SW480 (cell line): ENCODE results near the gene SUPT5H.

Experiments used
- DNase-seq: peaks from one replicate; pipeline ENCODE4 v3.0.0-alpha.2; 2016; ENCODE audit warnings: low spot score

SUPT5H gene

DNA sequence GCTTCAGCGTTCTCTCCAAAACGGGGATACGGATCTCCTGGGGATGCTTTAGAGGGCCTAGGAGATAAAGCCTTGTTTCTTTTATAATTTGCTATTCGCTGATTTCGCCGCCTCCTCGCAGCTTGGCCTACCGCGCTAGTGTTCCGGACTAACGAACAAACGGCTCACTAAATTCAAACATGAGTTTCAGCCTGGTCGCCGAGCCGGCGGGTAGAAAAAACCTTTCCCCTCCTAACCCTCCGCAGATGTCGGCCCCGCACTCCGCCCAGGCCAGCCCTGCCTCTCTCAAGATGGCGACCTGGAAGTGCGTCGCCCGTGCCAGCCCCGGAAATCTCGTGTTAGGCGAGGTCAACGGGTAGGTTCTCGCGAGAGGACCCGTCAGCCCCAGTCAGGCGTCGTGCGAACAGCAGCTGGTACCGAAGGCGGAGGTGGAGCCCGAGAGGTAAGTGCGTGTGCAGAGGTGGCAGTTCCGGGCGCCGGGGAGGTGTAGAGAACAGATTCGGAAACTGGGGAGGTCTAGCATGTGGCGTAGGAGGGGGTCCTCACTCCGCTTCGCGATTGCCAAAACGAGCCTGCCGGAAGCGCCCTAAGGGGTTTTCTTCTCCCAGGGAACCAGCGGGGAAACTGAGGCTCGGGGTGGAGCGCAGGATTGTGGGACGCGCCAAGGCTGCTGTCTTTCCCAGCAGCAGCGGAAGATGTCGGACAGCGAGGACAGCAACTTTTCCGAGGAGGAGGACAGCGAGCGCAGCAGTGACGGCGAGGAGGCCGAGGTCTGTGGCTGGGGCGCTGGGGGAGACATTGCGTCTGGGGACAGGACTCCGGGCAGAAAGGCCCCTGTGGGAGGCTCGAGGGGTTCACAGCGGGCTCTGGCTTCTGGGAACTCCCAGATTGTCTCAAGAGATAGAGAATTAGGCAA, at the start of gene SUPT5H:
Gene SUPT5H, plus strand, starts transcription at position 387 of the 916 bp plus-strand sequence. Its CDS starts 309 bp downstream, at position 696.
- peak; percentile 99 for DNase-seq

DNA sequence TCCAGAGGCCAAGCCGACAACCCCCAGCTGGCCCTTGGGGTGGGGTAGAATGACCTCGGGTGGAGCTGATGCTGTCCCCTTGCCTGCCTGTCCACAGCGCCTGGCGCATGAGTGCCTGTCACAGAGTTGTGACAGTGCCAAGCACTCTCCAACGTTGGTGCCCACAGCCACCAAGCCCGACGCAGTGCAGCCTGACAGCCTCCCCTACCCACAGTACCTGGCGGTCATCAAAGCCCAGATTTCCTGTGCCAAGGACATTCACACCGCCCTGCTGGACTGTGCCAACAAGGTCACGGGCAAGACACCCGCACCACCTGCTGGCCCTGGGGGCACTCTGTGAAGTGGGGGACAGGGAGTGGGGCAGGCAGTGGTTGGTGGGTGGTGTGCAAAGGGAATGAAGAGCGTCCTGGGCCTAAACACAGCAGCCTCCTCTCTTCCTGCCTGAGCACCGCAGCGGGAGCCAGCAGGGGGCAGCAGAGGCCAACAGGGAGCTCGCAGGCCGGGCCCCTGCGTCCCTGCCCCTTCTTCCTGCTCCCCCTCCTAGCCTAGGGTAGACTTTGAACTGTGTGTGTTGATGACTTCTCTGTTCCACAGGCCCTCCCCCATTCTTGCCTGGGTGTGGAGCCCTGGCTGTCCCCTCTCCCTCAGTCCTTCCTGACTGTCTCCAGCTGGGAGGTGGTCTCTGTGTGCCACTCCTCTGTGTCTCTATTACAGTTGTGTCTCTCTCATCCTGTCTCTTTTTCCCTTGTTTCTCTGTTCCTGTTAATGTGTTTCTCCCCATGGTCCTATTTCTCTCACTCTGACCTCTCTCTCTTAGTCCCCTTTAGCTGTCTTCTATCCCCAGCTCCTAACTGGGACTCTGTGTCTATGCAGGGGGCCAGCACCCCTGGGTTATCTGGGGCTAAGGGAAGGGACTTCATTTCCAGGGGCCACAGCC, 47.8 kb upstream of the SUPT5H start:
- DNase-seq = peak; percentile 91

GRCh38 chr19:39398297-39398864, 47.0 kb upstream of the SUPT5H start:
- peak; percentile 82 for DNase-seq

- DNase-seq = no peak
These were observed 45.7 kb upstream of the SUPT5H start for GRCh38 chr19:39399668-39400050.

DNA sequence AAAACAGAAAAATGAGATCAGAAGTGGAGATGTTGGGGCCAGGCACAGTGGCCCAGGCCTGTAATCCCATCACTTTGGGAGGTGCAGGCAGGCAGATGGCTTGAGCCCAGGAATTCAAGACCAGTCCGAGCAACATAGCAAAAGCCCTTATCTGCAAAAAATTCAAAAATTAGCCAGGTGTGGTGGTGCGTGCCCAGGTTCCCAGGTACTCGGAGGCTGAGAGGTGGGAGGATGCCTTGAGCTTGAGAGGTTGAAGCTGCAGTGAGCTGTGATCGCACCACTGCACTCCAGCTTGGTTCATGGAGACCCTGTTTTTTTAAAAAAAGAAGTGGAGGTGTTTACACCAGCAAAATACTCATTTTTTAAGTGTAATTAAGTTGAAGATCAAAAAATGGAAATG, 45.3 kb upstream of the SUPT5H start:
- DNase-seq = no peak

- DNase-seq = no peak
These were observed 44.3 kb upstream of the SUPT5H start for GRCh38 chr19:39401070-39401548.

DNA sequence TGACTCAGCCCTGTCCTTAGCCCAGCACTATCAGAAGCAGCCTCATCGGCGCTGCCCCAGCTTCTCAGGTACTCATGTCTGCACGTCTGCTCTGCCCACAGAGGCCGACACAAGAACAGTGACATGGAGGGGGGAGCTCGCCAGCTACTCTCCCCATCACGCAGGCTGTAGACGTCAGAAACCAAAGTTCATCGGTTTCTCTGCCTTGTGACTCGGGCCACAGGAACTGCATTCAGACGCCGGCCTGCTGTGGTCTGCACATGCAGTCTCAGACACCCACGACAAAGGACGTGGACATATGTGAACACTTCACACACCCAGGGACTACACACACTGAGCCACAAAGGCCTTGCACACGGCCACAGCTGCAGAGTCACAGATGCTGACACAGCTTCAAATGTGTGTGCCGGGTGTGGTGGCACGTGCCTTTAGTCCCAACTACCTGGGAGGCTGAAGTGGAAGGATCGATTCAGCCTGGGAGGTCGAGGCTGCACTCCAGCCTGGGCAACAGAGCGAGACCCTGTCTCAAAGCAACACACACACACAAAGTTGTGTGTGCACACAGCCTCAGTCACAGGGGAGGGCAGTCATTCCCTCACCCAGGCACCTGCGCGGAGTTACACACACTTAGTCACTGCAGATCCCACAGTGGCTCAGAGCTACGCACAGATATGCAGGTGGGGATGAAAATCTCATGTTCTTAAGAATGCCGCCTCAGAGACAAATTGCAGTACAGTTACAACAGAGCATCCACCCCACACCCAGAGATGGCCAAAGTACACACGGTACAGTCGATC, 43.6 kb upstream of the SUPT5H start:
- DNase-seq = peak; percentile 98

GRCh38 chr19:39402346-39403300, 42.8 kb upstream of the SUPT5H start:
- peak; percentile 91 for DNase-seq

GRCh38 chr19:39403331-39404312, 41.8 kb upstream of the SUPT5H start:
- DNase-seq = peak; percentile 95

GRCh38 chr19:39405261-39405957, 40.0 kb upstream of the SUPT5H start:
- DNase-seq = no peak

GRCh38 chr19:39405958-39406655, 39.3 kb upstream of the SUPT5H start:
- peak; percentile 59 for DNase-seq

- peak; percentile 93 for DNase-seq
These were observed 38.5 kb upstream of the SUPT5H start, which contains the start of gene ZFP36 for GRCh38 chr19:39406656-39407409. TSS of gene ZFP36 (plus strand) at chr19:39406847. CDS start at chr19:39406905, 58 bp downstream.

DNA sequence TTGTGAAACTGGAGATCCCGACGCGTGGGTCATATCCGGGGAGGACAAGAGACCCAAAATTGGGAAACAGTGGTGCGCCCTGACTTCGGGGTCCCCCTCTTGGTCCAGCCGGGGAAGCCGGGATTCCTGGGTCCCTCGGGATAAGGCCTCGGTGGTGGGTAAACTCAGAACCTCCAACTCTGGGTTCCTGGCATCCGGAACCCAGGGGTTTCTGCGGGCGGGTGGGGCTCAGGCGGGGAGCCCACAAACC, 38.0 kb upstream of the SUPT5H start:
- no peak for DNase-seq

GRCh38 chr19:39407660-39408391, 37.6 kb upstream of the SUPT5H start:
- peak; percentile 65 for DNase-seq

DNA sequence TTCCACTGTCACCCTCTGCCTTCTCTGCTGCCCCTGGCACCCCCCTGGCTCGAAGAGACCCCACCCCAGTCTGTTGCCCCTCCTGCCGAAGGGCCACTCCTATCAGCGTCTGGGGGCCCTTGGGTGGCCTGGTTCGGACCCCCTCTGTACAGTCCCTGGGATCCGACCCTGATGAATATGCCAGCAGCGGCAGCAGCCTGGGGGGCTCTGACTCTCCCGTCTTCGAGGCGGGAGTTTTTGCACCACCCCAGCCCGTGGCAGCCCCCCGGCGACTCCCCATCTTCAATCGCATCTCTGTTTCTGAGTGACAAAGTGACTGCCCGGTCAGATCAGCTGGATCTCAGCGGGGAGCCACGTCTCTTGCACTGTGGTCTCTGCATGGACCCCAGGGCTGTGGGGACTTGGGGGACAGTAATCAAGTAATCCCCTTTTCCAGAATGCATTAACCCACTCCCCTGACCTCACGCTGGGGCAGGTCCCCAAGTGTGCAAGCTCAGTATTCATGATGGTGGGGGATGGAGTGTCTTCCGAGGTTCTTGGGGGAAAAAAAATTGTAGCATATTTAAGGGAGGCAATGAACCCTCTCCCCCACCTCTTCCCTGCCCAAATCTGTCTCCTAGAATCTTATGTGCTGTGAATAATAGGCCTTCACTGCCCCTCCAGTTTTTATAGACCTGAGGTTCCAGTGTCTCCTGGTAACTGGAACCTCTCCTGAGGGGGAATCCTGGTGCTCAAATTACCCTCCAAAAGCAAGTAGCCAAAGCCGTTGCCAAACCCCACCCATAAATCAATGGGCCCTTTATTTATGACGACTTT, 36.8 kb upstream of the SUPT5H start:
- peak; percentile 58 for DNase-seq
